ENCODE results near the gene FASN.
A peak's percentile ranks its signal among the peaks of the same experiment; 100 is the strongest.

The FASN gene

DNA sequence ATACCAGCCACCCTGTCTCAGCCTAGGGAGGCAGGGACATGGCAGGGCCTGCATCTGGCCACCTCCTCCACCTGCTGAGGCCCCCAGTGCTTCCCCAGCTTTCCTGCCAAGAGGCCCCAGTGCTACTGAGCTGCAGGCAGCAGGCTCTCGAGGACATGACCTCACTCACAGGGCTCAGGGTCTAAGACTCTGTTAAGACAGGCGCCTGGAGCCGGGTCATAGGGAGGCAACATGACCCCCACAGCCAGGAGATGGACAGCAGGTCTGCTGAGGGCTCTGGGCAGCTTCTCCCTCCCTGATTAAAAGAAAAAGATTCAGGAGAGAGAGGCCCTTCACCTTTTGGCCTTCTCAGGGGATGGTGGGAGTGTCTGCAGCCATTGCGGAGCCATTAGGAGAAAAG, 23.2 kb upstream of the FASN start:
- TF ChIP-seq ZFX (IDR thresholded peaks at IDR 0.05): no peak
- TF ChIP-seq, protein P1, sequence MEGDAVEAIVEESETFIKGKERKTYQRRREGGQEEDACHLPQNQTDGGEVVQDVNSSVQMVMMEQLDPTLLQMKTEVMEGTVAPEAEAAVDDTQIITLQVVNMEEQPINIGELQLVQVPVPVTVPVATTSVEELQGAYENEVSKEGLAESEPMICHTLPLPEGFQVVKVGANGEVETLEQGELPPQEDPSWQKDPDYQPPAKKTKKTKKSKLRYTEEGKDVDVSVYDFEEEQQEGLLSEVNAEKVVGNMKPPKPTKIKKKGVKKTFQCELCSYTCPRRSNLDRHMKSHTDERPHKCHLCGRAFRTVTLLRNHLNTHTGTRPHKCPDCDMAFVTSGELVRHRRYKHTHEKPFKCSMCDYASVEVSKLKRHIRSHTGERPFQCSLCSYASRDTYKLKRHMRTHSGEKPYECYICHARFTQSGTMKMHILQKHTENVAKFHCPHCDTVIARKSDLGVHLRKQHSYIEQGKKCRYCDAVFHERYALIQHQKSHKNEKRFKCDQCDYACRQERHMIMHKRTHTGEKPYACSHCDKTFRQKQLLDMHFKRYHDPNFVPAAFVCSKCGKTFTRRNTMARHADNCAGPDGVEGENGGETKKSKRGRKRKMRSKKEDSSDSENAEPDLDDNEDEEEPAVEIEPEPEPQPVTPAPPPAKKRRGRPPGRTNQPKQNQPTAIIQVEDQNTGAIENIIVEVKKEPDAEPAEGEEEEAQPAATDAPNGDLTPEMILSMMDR (conservative IDR thresholded peaks at IDR 0.05): no peak
- no peak overlapping the region for H3K27ac ChIP-seq

DNA sequence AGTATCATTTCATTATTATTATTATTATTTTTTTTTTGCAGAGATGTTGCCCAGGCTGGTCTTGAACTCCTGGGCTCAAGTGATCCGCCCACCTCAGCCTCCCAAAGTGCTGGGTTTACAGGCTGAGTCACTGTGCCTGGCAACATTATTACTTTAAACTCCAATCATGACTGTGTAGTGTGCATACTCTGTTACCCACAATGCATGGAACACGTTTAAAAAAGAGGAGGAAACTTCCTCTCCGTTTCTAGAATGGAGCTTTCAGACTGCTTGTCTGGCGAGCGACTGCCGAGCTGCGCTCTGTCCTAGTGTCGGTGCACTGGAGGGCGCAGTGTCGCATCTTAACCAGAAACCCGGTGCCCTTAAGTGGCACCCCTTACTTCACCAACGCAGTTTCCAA, 22.1 kb upstream of the FASN start:
- TF ChIP-seq, protein P1 (conservative IDR thresholded peaks at IDR 0.05): no peak
- no peak for TF ChIP-seq ZFX (IDR thresholded peaks at IDR 0.05)
- H3K27ac ChIP-seq: no peak overlapping the region

DNA sequence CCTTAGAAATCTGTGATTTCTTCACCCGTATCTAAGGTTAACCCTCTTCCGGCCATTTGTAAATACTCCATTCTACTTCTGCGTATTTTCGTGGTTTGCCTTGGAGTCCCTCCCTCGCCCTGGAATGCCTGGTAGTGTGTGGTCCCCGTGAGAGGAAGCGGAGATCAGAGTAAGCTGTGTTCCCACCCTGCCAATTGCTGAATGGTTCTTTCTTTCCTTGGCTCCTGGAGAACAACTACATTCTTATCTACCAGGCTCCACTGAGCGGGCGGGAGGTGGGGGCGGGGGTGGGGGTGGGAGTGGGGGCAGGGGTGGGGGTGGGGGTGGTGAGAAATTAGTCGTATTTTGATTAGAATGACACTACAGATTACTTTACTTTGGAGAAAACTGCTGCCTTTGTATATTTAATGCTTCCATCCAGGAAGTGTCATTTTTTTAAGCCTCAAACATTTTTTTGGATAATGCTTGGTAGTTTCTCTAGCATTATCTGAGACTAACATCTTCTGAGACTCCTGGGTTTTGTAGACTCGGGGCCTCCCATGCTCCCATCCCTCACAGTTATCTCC, 20.9 kb upstream of the FASN start:
- TF ChIP-seq, protein P1 (conservative IDR thresholded peaks at IDR 0.05): no peak
- no peak for TF ChIP-seq ZFX (IDR thresholded peaks at IDR 0.05)
- H3K27ac ChIP-seq: no peak overlapping the region

DNA sequence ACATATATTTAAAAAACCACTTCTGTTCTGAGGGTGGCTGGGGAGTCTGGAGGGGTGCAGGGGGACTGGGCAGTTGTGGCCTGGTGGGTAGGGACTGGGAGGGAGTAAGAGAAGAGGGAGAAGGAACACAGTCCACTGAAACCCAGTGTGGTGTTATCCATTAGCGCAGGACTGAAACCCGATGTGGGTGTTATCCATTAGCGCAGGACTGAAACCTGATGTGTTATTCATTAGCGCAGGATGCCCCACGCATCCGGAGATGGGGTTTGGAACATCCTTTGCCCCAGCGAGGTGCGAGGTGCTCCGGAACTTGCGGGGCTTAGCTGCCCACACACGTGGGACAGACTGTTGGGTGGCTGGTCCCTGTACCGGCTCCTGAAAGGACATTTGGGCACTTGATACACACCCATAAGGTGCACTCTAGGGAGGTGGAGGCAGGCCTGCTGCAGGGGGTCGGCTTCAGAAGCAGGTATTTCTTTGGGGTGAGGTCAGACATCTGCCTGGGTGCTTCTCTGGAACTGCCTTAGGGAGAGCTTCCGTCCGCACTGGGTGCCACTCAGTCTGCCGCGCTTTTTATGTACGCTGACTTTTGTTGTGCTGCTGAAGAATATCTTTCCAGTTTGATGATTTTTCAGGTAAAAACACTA, 20.3 kb upstream of the FASN start:
- no peak overlapping the region for H3K27ac ChIP-seq
- TF ChIP-seq, protein P1 (conservative IDR thresholded peaks at IDR 0.05): no peak
- TF ChIP-seq ZFX (IDR thresholded peaks at IDR 0.05): no peak

DNA sequence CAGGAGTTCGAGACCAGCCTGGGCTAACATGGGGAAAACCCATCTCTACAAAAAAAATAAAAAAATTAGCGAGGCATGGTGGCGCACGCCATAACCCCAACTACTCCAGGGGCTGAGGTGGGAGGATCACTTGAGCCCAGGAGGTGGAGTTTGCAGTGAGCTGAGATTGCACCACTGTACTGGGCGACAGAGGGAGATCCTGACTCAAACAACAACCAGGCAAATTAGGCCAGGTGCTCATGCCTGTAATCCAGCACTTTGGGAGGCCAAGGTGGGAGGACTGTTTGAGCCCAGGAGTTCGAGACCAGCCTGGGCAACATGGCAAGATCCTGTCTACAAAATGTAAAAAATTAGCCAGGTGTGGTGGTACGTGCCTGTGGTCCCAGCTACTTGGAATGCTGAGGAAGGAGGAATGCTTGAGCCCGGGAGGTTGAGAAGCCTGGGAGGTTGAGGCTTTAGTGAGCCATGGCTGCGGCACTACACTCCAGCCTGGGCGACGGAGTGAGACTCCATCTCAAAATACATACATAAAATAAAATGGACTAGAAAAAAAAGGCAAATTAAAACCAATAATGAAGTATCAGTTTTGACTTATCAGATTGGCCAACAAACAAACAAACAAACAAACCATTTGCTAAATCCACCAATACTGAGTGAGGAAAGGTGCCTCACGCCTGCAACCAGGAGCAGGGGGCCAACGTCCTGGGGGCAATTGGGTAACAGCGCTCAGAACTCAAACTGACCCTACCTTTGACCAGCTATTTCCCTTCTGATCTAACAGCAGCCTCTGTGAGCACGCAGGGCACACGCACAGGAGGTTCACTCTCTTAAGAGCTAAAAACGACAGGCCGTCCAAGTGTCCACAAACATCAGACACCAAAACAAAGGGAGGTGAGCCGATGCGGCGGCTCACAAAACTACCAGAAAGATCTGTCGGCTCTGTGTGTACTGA, 19.4 kb upstream of the FASN start:
- H3K27ac ChIP-seq: no peak overlapping the region
- TF ChIP-seq, protein P1 (conservative IDR thresholded peaks at IDR 0.05): no peak

DNA sequence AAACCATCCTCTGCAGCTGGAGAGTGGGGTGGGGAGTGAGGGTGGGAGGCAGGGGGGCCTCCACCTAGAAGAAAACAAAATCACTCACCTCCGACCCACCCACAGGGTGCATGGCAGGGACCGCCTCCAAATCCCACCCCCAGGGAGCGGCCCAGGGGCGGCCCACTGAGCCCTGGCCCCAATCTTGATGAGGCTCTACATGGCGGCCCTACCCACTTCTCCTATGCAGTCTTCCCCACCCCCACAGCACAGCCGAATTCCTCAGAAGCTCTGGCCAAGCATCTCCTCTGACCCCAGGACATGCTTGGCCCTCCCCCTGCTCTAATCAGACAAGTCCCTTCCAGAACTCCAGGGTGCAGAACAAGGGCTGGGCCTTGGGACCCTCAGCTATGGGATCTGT, 18.2 kb upstream of the FASN start:
- H3K27ac ChIP-seq: no peak overlapping the region
- no peak for TF ChIP-seq ZFX (IDR thresholded peaks at IDR 0.05)
- TF ChIP-seq, protein P1 (conservative IDR thresholded peaks at IDR 0.05): no peak

DNA sequence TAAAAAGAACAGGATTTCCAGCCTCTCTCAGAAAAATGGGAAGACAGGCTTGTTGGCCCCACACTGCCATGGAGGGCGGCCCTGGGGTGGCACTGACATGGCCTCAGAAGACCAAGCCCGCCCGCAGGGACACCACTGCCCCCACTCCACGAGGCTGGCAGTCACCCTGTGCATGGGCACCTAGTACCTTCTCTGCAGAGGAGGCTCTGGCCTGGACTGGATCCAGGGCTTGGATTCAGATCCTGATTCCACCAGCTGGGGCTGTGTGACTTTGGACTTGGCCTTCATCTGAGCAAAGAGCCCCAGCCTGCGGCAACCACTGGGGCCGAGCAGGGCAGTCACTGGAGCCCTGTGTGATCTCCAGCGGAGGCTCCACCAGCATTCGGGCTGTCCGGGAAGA, 16.8 kb upstream of the FASN start:
- H3K27ac ChIP-seq: peak overlapping the region; percentile 100
- no peak for TF ChIP-seq ZFX (IDR thresholded peaks at IDR 0.05)
- TF ChIP-seq, protein P1 (conservative IDR thresholded peaks at IDR 0.05): no peak
